Testis (tissue), 2 donors: ENCODE results near the gene GAS2L3.

Experiments
- CTCF ChIP-seq, 3 experiments: fragments of 450-650 bp in 2 of 3; fragments of 200-600 bp in 1 of 3; sonication (generic) in 1 of 3; IDR thresholded peaks; one replicate each; pipeline ENCODE4 v1.5.1; 2016 to 2019; ENCODE audit warnings: antibody characterized with exemption in 3 of 3, mild to moderate bottlenecking in 2 of 3, moderate library complexity in 1 of 3
- POLR2A ChIP-seq: fragments of 450-650 bp; IDR thresholded peaks from one replicate; pipeline ENCODE4 v1.6.1; 2017; ENCODE audit warnings: antibody characterized with exemption, mild to moderate bottlenecking, moderate library complexity

DNA sequence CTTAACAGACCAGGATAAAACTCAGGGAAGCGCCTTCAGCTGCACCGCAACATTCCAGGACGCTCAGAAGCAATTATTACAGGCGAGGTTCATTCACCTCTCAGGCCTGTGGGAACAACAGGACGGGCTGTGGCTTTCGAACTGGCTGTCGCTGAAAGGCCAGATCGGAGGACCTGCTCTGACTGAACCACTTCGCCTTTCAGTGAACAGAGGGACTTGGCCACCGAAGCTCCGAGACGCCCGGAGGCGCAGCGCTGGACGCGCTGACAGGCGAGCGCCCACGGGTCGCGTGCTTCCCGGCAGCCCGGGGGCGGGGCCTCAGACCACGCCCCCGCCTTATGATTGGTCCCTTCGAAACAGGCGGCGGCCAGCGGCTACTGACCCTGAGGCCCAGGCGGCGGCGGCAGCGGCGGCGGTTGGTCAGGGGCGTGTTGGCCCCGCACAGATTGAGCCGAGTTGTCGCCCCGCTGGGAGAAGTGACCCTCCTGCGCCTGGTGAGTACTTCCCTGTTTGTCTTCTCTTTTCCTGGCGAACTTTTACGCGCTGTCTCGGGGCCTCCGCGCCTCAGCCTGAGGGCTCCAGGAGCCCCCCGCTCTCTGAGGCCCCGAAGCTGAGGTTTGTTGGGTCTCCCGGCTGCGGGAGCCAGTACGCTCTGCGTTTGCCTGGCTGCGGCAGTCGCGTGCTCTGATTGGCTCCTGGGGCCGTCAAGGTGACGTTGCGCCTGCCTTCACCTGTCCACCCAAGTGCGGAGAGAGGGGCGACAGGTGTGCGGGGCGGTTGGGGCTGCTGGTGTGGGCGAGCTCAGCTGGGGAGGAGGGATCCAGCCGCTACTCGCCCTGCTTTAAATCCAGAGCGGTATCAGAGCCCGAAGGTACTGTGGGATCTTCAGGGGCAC lies at the start of gene GAS2L3:
- TF ChIP-seq POLR2A (no peak), CTCF (IDR thresholded peaks at IDR 0.05) (no peak)
